Brain microvascular endothelial cell (primary cell): Measurements from ENCODE around the gene AK6.

Experiments used
- DNase-seq: peaks from one replicate; pipeline ENCODE4 v3.0.0-alpha.2; 2020
- H3K27ac ChIP-seq: fragments of 250-450 bp; sonication (Bioruptor Pico); 2 replicates; pipeline ENCODE4 v1.5.1; 2020; ENCODE audit warnings: mild to moderate bottlenecking, moderate library complexity
- H3K27me3 ChIP-seq: fragments of 250-450 bp; sonication (Bioruptor Pico); replicated peaks from 2 replicates; pipeline ENCODE4 v1.5.1; 2020; ENCODE audit warnings: mild to moderate bottlenecking
- H3K36me3 ChIP-seq: fragments of 250-450 bp; sonication (Bioruptor Pico); replicated peaks from 2 replicates; pipeline ENCODE4 v1.5.1; 2020; ENCODE audit warnings: mild to moderate bottlenecking
- H3K4me3 ChIP-seq: 2 replicates; pipeline ENCODE4 v1.5.1; 2011; ENCODE audit warnings: low read depth, mild to moderate bottlenecking, control low read depth, low read length, moderate library complexity
- CTCF ChIP-seq: IDR thresholded peaks from 2 replicates; pipeline ENCODE4 v1.5.1; 2011; ENCODE audit warnings: low read depth, mild to moderate bottlenecking, moderate library complexity, low read length, control low read depth, inconsistent platforms; ENCODE audit errors: missing control alignments
- in situ Hi-C: cut with HindIII; loops from 2 replicates; pipeline ENCODE4 v1.10.0; 2017; ENCODE audit warnings: low sequenced_read_pairs, low pct_ligation_motif_present

Gene AK6

DNA sequence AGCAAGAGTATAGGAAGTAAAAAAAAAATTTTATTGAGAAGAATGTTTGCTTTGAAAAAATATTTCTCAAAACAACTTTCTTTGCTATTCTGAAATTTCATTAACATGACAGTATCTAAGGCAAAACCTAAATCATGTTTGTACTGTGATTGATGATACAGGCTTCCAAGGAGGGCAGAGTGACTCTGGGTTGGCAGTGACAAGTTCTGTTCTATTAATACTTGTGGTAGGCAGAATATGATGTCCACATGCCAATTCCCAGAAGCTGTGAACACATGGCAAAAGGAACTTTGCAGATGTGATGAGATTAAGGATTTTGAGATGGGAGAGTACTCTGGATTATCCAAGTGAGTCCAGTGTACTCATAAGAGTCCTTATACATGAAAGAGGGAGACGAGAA lies 53.3 kb downstream of the AK6 start:
- Histone ChIP-seq H3K4me3 (no peak overlapping the region), H3K27me3 (no peaks in the 10 kb centered on the region), H3K27ac (no peak overlapping the region), H3K36me3 (no peaks in the 10 kb centered on the region)
- DNase-seq = no peak
- in situ Hi-C loops = no loop called here
- TF ChIP-seq CTCF = no peak

- H3K27me3 ChIP-seq = no peaks in the 10 kb centered on the region
- H3K4me3 ChIP-seq = no peak overlapping the region
- in situ Hi-C loops = no loop called here
- no peak overlapping the region for H3K27ac ChIP-seq
- H3K36me3 ChIP-seq = no peaks in the 10 kb centered on the region
- no peak for TF ChIP-seq CTCF
- DNase-seq = no peak
Measured at GRCh38 chr5:69313428-69313827, 55.9 kb downstream of the AK6 start.

DNA sequence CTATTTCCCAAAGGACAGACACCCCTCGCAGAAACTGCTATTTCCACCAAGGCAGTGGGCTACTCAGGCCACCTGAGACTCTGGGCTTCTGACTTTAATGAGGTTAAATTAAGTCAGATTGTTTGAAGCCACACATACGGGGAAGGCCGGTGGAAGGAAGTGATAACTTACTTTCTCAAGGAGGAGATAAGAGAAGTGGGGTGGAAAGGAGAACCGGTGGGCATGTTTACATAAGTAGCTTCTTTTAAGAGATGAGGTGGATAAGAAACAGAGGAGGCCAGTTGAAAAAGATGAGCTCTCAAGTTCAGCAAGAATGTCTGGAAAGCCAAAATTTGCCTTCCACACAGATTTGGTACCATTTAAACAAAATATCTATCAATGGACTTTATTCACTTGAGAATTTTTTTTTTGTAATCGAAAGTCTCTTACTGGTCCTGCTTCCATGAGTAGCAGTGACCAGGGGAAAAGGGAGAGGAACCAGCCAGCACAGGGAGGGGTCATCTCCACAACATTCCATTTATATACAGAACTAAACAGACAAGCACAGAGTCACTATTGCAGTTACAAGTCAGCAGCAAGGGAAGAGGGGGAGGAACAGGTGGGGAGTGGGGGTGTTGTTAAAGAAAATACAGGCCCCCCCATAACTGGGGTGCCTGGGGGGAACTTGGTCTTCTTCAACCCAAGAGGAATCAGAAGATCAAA lies 56.7 kb downstream of the AK6 start:
- no peak for DNase-seq
- Histone ChIP-seq H3K36me3 (no peaks in the 10 kb centered on the region), H3K4me3 (no peak overlapping the region), H3K27me3 (no peaks in the 10 kb centered on the region), H3K27ac (no peak overlapping the region)
- TF ChIP-seq CTCF = no peak
- in situ Hi-C loops = no loop called here

GRCh38 chr5:69309380-69309779 lies 59.9 kb downstream of the AK6 start:
- H3K27me3 ChIP-seq = no peaks in the 10 kb centered on the region
- no peaks in the 10 kb centered on the region for H3K36me3 ChIP-seq
- H3K4me3 ChIP-seq = no peak overlapping the region
- no peak overlapping the region for H3K27ac ChIP-seq
- in situ Hi-C loops = no loop called here
- no peak for TF ChIP-seq CTCF
- no peak for DNase-seq

- Histone ChIP-seq H3K27me3 (no peaks in the 10 kb centered on the region), H3K27ac (no peak overlapping the region), H3K4me3 (no peak overlapping the region), H3K36me3 (no peaks in the 10 kb centered on the region)
- DNase-seq = no peak
- in situ Hi-C loops = no loop called here
- TF ChIP-seq CTCF = no peak
Measured at GRCh38 chr5:69308046-69308553, 61.2 kb downstream of the AK6 start.

DNA sequence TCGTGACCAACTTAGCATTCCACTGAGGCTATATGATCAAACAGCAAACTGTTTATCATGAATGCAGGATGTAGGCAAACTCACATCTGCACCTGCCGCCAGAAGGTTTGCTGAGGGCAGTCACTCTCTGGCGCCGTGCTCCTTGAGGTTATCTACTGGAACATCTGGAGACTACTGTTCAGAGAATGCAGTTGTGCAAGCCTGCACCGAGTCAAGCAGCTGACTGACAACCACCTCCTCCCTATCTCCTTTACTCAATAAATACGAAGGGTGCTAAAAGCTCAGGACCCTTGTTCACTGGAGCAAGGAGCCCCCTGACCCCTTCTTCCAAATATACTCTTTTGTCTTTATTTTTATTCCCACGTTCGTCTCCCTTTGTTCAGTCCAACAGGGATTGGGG lies 63.8 kb downstream of the AK6 start:
- Histone ChIP-seq H3K4me3 (no peak overlapping the region), H3K27ac (no peak overlapping the region), H3K27me3 (no peaks in the 10 kb centered on the region), H3K36me3 (no peaks in the 10 kb centered on the region)
- no peak for TF ChIP-seq CTCF
- in situ Hi-C loops = no loop called here
- DNase-seq = no peak
